T-helper 2 cell (primary cell): ENCODE measurements around the gene NUDT6.

Experiments used
- DNase-seq, 5 experiments: peaks; one replicate each; pipeline versions ENCODE4 v3.0.0 to v3.0.0-alpha.2; 2012 to 2022

The NUDT6 gene

GRCh38 chr4:122914292-122914904, 8.0 kb downstream of the NUDT6 start:
- DNase-seq: no peak

DNA sequence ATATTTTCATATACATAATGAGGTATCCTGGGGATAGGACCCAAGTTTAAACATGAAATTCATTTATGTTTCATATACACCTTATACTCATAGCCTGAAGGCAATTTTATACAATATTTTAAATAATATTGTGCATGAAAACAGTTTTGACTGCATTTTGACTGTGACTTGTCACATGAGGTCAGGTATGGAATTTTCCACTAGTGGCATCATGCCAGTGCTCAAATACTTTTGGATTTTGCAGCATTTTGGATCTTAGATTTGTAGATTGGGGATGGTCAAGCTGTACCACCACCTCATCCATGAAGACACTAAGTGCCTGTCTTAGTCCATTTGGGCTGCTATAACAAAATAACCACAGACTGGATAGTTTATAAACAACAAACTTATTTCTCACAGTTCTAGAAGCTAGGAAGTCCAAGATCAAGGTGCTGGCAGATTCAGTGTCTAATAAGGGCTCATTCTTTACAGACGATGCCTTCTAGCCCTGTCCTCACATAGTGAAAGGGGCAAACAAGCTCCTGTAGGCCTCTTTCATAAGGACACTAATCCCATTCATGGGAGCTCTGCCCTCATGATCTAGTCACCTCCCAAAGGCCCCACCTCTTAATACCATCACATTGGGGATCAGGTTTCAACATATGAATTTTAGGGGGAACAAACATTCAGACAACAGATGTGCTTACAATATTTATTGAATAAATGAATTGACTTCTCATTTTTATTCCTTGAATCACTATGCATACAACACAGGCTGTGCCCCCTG, 9.4 kb downstream of the NUDT6 start:
- no peak for DNase-seq

GRCh38 chr4:122911588-122911987, 10.8 kb downstream of the NUDT6 start:
- DNase-seq: no peak

DNA sequence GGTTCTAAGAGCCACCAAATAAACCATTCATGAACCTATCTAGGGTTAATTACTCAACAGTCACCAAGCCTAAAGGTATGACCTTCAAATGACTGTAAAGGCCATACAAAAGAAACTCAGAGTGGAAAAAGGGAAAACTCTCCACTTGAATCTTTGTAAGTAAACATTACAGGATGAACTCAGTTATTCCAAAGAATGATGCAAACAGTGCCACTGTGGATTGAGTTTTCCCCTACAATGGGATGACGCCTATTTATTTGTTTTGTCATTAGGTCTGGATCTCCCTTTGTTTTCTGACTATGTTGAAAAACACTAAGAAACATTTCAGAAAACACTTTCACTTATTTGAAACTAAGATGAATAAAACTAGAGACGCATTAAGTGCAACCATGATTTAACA, 12.7 kb downstream of the NUDT6 start:
- DNase-seq: no peak

DNA sequence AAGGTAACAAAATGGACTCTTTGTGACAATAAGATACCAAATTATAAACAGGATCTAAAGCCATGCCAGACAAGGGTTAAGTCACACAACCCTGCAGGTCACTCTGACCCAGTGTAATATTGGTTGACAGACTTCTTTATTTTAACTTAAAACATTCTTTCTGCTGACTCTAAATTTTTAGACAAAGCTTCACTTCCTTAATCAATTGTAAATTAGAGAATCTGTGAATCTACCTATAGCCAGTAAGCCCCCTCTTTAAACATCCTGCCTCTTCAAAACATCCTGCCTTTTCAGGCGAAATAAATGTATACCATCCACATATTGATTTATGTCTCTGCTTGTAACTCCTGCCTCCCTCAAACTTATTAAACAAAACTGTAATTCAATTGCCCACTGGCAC, 14.2 kb downstream of the NUDT6 start:
- no peak for DNase-seq

- no peak for DNase-seq
Measured at GRCh38 chr4:122906859-122907305, 15.5 kb downstream of the NUDT6 start.

GRCh38 chr4:122903766-122904288, 18.6 kb downstream of the NUDT6 start:
- DNase-seq: no peak

GRCh38 chr4:122901247-122902010, 21.0 kb downstream of the NUDT6 start:
- DNase-seq: no peak

DNA sequence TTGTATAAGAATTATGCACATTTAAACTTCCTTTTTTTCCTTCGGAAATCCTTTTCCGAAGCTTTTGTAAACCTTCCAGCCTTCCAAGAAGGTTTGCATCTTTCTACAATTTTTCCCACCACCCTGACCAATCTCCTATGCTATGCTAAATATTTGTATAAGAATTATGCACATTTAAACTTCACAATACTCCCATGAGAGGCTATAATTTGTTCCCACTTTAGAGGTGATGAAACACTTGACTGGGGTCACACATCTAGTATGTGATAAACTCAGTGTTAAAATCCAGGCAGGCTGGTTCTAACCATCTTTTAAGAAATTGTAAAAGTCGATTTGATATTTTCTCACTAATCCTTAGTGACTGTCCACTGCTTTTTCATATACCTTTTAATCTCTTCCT, 22.1 kb downstream of the NUDT6 start:
- no peak for DNase-seq

GRCh38 chr4:122899682-122900081, 22.7 kb downstream of the NUDT6 start:
- DNase-seq: no peak

DNA sequence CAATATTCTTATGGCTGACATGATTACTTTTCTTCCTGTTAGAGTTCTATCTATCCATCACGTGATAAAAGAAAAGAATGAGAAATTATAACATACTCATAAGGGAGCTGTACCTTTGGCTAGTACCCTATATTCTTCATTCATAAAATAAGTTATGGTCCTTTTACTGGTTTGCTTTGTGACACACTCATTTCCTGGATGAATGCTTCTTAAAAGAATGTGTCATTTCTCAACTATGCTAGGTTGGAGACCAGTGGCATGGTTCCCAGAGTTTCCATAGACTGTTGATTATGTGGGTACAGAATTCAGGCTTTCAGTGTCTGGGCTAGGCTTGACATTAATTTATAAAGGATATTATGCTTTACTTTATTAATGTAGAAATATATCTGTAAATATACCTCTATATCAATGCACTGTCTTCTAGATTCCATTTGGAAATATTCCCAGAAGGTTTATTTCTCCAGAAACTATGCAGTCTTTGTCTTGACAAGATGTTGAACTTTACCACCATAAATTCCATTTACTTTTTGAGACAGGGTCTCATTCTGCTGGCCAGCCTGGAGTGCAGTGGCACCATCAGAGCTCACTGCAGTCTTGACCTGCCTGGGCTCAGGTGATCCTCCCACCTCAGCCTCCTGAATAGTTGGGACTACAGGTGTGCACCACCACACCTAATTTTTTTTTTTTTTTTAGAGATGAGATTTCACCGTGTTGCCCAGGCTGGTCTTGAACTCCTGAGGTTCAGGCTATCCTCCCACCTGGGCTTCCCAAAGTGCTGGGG, 23.8 kb downstream of the NUDT6 start:
- DNase-seq: no peak

DNA sequence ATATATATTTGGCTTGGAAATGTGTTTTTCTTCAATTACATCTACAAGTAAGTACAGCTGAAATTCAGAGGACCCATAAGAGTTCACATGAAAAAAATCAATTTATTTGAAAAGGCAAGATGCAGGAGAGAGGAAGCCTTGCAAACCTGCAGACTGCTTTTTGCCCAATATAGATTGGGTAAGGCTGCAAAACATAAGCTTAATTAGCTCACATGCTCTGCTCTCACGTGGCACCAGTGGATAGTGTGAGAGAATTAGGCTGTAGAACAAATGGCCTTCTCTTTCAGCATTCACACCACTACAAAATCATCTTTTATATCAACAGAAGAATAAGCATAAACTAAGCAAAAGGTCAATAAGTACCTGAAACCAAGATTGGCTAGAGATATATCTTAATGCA, 26.1 kb downstream of the NUDT6 start:
- no peak for DNase-seq

- no peak for DNase-seq
Measured at GRCh38 chr4:122895336-122895995, 26.9 kb downstream of the NUDT6 start.

- DNase-seq: no peak
Measured at GRCh38 chr4:122894827-122895226, 27.6 kb downstream of the NUDT6 start.

GRCh38 chr4:122890147-122890795, 32.1 kb downstream of the NUDT6 start:
- DNase-seq: no peak

DNA sequence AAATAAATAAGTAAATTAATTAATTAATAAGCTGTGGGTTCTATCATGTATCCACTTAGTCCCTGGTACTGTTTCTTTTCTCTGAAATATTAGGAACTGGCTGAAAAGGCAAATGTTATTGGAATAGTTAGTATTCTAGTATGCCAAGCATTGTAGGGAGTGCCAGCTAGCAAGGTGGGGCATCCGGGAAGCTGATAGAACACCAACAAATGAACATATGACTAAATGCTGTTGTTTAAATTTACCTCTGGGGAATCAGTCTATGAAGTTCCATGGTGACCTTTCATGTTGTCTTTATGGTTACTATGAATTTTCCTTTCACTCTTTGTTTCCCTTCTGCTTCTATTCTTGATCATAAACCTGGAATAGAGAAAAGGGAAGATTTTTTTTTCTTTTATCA, 32.7 kb downstream of the NUDT6 start:
- no peak for DNase-seq

- no peak for DNase-seq
Measured at GRCh38 chr4:122884499-122884898, 37.9 kb downstream of the NUDT6 start.

DNA sequence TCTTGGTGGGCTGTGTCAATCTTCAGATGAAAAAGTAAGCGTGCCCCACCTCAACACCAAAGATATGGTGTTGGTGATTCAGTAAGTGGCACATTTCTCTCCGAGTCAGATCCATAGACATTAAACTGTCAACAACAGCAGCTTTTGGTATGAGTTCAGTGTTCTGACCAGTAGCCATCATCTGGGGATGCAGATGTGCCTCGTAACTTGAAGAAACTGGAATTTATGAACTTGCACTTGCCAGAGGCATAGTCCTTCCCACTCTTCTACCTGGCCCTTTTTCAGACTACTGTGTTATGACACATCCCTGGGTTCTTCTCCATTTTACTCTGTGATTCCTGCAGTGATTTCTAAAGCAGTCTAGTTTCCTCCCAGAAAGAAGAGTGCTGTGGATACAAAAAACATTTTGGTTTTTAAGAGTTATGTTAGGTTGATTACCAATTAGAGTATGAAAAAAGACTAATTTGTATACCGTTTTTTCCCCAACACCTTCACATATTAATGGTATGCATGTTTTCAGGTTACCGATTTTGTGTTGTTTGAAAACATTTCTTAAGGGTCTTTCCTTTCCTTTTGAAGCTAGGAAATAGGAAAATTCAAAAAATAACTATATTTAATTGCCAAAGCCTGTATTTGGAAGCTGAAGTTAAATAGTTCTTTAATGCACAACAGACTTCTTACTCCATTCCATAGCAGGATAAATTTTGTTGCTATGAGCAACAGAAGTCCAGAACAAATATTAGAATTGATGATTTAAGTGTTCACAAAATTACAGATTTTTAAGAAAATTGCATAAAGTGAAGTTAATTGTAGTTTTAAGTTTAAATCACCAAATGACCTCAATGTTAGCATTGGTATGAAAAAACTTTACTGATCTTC, 39.3 kb downstream of the NUDT6 start:
- DNase-seq: no peak

DNA sequence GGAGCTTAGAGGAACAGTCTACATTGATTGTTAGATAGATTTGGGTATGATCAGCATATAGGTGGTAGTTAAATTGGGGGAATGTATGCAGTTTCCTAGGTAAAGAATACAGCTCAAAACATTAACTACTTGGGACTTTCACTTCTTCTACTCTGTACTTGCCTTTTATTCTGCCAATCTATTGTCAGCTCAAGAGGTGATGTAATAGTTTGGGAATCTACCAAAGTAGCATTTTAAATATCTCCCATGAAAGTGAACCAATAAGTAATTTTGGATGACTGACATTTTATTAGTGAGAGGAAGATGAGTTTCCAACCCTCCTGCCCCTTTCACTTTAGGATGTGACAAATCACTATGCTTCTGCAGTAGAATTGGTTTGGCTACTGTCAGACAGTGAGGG, 43.4 kb downstream of the NUDT6 start:
- no peak for DNase-seq

GRCh38 chr4:122876456-122876855, 45.9 kb downstream of the NUDT6 start:
- DNase-seq: no peak

DNA sequence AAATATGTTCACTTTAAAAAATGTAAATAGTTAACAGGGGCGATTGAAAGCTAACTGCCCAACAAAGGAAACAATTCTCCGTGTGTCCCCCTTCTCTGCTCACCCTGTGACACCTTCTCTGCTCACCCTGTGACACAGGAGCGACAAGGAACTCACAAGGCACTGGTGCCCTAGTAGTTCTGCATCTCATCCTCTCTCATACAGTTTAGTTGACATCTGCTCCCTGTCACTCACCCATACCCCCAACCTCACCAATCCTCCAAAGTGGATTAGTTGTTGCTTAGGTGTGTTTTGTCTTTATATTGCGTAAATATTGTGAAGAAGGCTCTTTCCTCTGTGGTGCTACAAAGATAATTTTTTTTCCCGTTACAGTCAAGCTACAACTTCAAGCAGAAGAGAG, 46.4 kb downstream of the NUDT6 start:
- DNase-seq: no peak
